Dermis microvascular lymphatic vessel endothelial cell (primary cell): ENCODE results near the gene DKK2. TPM values are rescaled to one million over a fixed set of nuclear protein-coding genes. Genes with fewer than 3 reads are reported as not detected.
A peak's percentile ranks its signal among the peaks of the same experiment; 100 is the strongest.
"Not testable (repeated sequence)": the region's sequence is repeated elsewhere in the genome, so short reads cannot be mapped to it uniquely, and the experiment has no call there.

Source experiments
- DNase-seq, 2 donors: peaks; one replicate each; pipeline versions ENCODE4 v3.0.0 to v3.0.0-alpha.2; 2010; ENCODE audit warnings: low read depth in 2 of 2
- total RNA-seq: library from RNA; depleted of rRNA; stranded (reverse); fragments of >200 nt; gene quantifications from 2 replicates; pipeline ENCODE4 v1.2.1, GENCODE V29; 2014

The DKK2 gene
- total RNA-seq, 1 donor from 2014 or later = not detected

- no peak for DNase-seq
These were observed 126.5 kb downstream of the DKK2 start for GRCh38 chr4:106909486-106910188.

DNA sequence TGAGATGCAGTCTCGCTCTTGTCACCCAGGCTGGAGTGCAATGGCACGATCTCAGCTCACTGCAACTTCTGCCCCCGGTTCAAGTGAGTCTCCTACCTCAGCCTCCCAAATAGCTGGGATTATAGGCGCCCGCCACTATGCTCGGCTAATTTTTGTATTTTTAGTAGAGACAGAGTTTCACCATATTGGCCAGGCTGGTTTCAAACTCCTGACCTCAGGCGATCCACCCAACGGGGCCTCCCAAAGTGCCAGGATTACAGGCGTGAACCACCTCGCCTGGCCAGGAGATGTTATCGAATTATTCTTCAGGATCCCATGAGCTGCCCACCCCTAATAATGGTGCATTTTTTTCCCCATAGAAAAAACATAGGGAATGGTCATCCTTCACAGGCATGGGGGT, 128.1 kb downstream of the DKK2 start:
- DNase-seq = not testable (repeated sequence)

DNA sequence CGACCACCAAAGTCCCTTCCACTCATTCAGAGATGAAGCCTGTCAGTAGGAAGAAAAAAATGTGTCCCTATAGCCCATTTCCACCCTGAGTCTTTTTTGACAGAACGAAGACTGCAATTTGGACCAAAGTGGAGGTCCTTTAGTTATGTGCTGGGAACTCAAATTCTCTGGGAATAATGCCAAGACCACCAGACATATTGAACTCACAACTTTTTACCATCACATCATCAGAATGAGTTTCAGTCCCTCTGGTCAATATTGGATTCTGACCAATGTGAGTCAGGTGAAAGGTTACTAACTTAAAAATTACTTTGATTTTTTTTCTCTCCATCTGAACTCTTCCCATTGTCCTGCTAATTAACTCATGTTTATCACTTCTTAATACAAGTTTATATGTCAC, 128.9 kb downstream of the DKK2 start:
- no peak for DNase-seq

DNA sequence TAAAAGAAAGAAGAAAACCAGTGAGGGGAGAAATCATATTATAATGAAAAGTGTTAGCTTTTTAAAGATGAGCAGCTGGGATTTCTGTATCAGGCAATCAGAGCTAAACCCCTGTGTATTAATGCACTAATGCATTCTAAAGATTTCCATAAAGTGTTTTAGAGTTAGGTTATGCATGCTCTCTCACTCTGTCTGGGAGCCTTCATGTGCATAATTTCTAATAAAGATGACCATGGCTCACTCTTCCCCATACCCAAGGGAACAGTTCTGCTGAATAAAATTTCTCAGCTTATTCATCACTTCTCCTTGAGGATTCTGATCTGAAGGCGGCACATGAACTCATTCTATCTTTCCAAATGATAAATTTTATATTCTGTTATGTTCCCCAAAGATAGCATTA, 129.4 kb downstream of the DKK2 start:
- no peak for DNase-seq

GRCh38 chr4:106898621-106899230, 137.4 kb downstream of the DKK2 start:
- peak; percentile 17 to 62 for DNase-seq

DNA sequence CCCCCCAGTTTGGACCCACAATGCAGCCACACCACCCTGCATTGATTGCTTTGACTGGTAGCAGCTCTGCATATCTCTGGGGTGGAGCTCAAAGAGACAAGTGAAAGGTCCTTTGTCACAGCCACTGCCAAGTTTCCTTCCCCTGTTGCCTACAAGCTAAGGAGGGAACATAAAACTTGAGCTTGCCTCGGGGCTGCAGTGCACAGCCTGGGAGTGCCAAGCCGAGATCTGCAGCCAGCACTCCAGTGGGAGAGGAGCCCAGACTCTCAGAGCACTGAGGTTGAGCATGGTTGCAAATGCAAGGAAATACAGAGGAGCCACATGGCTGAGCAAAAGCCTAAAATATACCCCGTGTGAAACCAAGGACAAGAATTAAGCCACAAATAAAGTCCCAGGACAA, 142.2 kb downstream of the DKK2 start:
- DNase-seq = no peak

DNA sequence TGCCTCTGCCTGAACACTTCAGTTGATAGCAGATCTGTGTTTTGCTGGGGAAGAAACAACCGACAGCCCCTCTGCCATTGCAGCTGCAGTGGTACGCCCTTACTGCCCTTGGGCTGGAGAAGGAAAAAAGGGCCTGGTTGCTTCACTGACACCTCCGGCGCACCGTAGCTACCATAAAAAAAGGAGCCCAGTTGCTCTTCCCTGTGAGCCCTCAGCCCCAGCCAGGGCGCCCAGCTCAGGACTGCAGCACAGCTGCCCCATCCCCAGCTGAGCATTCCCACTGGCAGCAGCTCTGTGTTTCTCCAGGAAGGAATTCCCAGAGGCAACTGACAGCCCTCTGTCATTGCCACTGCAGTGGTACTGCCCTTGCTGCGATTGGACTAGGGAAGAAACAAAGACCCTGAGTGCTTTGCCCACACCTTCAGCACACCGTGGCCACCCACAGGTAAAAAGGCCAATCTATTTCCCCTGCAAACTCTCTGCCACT, 142.7 kb downstream of the DKK2 start:
- DNase-seq = no peak

GRCh38 chr4:106892786-106893185, 143.3 kb downstream of the DKK2 start:
- no peak for DNase-seq

GRCh38 chr4:106875340-106875739, 160.8 kb downstream of the DKK2 start:
- DNase-seq = no peak
